ENCODE data around the gene PNMT. TPM values are rescaled to one million over a fixed set of nuclear protein-coding genes. Genes with fewer than 3 reads are reported as not detected.

Gene PNMT, protein sequence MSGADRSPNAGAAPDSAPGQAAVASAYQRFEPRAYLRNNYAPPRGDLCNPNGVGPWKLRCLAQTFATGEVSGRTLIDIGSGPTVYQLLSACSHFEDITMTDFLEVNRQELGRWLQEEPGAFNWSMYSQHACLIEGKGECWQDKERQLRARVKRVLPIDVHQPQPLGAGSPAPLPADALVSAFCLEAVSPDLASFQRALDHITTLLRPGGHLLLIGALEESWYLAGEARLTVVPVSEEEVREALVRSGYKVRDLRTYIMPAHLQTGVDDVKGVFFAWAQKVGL
- 0.26 to 0.40 TPM (median 0.27 TPM) in 4 of 5 replicates, not detected in the other for total RNA-seq (2022; extraction: Qiagen RNA extraction)

GRCh38 chr17:39667945-39668924 lies at the start of gene PNMT:
TSS of gene PNMT (plus strand) at chr17:39668453. CDS start at chr17:39668476, 23 bp downstream.

GRCh38 chr17:39626171-39627046 lies 41.8 kb upstream of the PNMT start, which contains the start of gene PPP1R1B:
TSS of gene PPP1R1B (plus strand) at chr17:39626952. CDS start at chr17:39627393, 441 bp downstream.

GRCh38 chr17:39636927-39637736 lies 31.1 kb upstream of the PNMT start, which contains the start of gene STARD3:
TSS of gene STARD3 (plus strand) at chr17:39637144. CDS start at chr17:39653532, 16,388 bp downstream.

DNA sequence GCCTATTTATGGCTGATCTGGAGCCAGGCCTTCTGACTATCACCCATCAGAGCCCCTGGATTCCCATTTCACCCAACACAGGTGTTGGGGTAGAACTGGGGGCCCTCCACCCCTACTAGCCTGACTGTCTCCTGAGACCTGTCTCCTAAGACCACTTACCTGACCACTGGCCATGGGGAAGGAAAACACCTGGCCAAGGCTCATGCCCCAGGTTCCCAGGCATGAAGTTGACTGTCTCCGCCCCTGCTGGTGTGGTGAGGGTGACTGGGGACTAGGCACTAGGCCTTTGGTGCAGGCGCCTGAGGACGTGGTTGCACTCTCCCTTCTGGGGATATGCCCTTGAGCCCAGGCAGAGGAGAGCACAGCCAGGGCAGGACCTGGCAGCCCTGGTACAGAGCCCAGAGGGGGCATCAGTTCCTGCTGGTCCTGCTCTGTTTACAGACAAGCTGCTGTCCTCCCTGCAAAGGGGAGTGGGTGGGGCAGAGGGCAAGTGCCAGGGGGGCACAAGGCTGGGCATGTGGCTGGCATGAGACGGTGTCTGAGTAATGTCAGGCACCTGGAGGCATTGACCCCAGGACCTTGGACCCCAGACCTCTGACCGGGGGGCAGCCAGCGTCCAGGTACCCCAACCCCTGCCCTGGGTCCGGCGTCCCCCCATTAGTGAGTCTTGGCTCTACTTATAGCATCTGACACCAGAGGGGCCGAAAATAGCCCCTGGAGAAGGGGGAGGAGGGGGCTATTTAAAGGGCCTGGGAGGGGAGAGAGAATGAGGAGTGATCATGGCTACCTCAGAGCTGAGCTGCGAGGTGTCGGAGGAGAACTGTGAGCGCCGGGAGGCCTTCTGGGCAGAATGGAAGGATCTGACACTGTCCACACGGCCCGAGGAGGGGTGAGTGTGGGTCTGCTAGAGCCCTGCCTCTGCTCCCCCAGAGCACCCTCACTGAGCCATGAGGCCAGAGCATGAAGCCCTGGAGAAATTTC lies 3.4 kb upstream of the PNMT start, which contains the start of gene TCAP:
Gene TCAP (plus strand): TSS at position 769 of the 981 bp plus-strand sequence. CDS start 11 bp downstream, at position 780.

DNA sequence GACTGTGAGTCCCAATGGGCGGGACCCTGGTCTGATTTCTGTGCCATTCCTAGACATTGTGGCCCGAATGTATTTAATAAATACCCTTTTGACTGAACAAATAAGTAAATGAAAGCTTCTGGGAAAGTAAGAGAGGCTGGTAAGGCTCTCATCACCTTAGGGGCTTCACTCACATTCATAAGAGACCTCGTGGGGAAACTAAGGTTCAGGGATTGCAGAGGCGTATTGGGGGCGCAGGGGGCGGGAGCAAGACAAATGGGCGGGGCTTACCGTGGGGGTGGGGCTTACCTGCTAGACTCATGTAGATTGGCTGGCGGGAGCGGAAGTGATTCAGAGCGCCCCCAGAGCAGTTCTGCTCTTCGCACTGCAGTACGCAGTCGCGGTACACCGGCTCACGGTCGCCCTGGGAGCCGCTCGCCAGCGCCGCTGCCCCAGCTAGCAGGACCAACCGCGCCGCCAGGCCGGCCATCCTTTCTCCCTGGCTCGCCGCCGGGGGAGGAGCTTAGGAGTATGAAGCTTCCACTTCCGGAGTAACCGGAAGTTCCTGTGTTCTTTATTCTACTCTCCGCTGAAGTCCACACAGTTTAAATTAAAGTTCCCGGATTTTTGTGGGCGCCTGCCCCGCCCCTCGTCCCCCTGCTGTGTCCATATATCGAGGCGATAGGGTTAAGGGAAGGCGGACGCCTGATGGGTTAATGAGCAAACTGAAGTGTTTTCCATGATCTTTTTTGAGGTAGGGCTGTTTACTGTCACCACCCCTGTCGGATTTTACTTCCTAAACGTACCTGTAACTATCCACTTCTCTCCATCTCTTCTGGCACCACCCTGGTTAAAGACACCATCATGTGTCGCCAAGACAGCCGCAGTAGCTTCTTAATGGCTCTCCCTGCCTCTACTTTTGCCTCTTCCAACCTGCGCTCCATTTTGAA lies 19.6 kb downstream of the PNMT start, which contains the start of gene PGAP3:
Gene PGAP3 (minus strand): TSS at position 512 of the 929 bp plus-strand sequence. CDS start 43 bp downstream, at position 469.

DNA sequence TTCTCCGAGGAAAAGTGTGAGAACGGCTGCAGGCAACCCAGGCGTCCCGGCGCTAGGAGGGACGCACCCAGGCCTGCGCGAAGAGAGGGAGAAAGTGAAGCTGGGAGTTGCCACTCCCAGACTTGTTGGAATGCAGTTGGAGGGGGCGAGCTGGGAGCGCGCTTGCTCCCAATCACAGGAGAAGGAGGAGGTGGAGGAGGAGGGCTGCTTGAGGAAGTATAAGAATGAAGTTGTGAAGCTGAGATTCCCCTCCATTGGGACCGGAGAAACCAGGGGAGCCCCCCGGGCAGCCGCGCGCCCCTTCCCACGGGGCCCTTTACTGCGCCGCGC lies 31.5 kb downstream of the PNMT start, which contains the start of gene ERBB2:
Gene ERBB2 (plus strand): TSS at position 247 of the 330 bp plus-strand sequence. CDS start 175 bp downstream, outside the sequence.

Other genes starting within 250 kb of the PNMT start
- gene MED1, start 217.2 kb upstream of the PNMT start, total RNA-seq (2022; extraction: Qiagen RNA extraction), result 25.2 to 38.1 TPM (median 29.4 TPM) in 5 replicates
- 28.8 to 39.4 TPM (median 35.1 TPM) in 5 replicates for gene CDK12, start 207.0 kb upstream of the PNMT start, total RNA-seq (2022; extraction: Qiagen RNA extraction)
- gene NEUROD2, start 60.5 kb upstream of the PNMT start, total RNA-seq (2022; extraction: Qiagen RNA extraction), result not detected in 5 replicates
- gene PPP1R1B, start 41.5 kb upstream of the PNMT start, total RNA-seq (2022; extraction: Qiagen RNA extraction), result 0.12 to 0.18 TPM (median 0.13 TPM) in 4 of 5 replicates, not detected in the other
- 48.1 to 62.3 TPM (median 56.4 TPM) in 5 replicates for gene STARD3, start 31.3 kb upstream of the PNMT start, total RNA-seq (2022; extraction: Qiagen RNA extraction)
- gene TCAP, start 3.1 kb upstream of the PNMT start, total RNA-seq (2022; extraction: Qiagen RNA extraction), result 0.70 to 1.2 TPM (median 0.93 TPM) in 5 replicates
- 7.8 to 8.6 TPM (median 8.0 TPM) in 5 replicates for gene PGAP3, start 19.6 kb downstream of the PNMT start, total RNA-seq (2022; extraction: Qiagen RNA extraction)
- 29.9 to 37.8 TPM (median 33.7 TPM) in 5 replicates for gene ERBB2, start 31.6 kb downstream of the PNMT start, total RNA-seq (2022; extraction: Qiagen RNA extraction)
- gene MIEN1, start 62.1 kb downstream of the PNMT start, total RNA-seq (2022; extraction: Qiagen RNA extraction), result 78.2 to 96.6 TPM (median 90.3 TPM) in 5 replicates
- 3.1 to 5.2 TPM (median 3.9 TPM) in 5 replicates for gene GRB7, start 69.5 kb downstream of the PNMT start, total RNA-seq (2022; extraction: Qiagen RNA extraction)
- gene IKZF3, start 195.9 kb downstream of the PNMT start, total RNA-seq (2022; extraction: Qiagen RNA extraction), result not detected in 5 replicates
- not detected in 5 replicates for gene ZPBP2, start 199.7 kb downstream of the PNMT start, total RNA-seq (2022; extraction: Qiagen RNA extraction)